Body of pancreas (tissue), 4 donors: ENCODE data around the gene RBL2. TPM values are rescaled to one million over a fixed set of nuclear protein-coding genes. Genes with fewer than 3 reads are reported as not detected.

ENCODE experiments used
- ATAC-seq: fragments of 150-250 bp; one replicate; pipeline ENCODE4 v1.9.1; 2016
- DNase-seq, 4 donors: peaks; one replicate each; pipeline ENCODE4 v3.0.0-alpha.2; 2019
- H3K27ac ChIP-seq, 4 donors: fragments of 200-600 bp; sonication (generic); 1 replicate in 3 of 4; 2 replicates in 1 of 4; pipeline versions ENCODE4 v1.5.1 to v1.6.1; 2016 to 2019; ENCODE audit warnings: mild to moderate bottlenecking in 1 of 4, mixed read lengths in 1 of 4, moderate library complexity in 1 of 4
- H3K27me3 ChIP-seq, 2 donors: fragments of 200-600 bp; sonication (generic); one replicate each; pipeline ENCODE4 v1.6.0; 2016; ENCODE audit warnings: mild to moderate bottlenecking in 1 of 2
- H3K36me3 ChIP-seq, 2 donors: fragments of 200-600 bp; sonication (generic); replicated peaks in 1 of 2; 2 replicates each; pipeline ENCODE4 v1.5.1; 2016; ENCODE audit warnings: low read depth in 2 of 2; ENCODE audit not compliant: insufficient read depth in 1 of 2
- H3K4me1 ChIP-seq: fragments of 200-600 bp; sonication (generic); one replicate; pipeline ENCODE4 v1.6.0; 2016
- H3K4me3 ChIP-seq, 2 donors: fragments of 200-600 bp; sonication (generic); 1 replicate in 1 of 2; 2 replicates in 1 of 2; pipeline ENCODE4 v1.5.1; 2016 to 2019
- H3K9me3 ChIP-seq, 3 donors: fragments of 200-600 bp; sonication (generic); 1 replicate in 2 of 3; 2 replicates in 1 of 3; pipeline ENCODE4 v1.5.1; 2016
- CTCF ChIP-seq, 7 experiments: fragments of 450-650 bp in 4 of 7; fragments of 200-600 bp in 3 of 7; sonication (generic) in 3 of 7; IDR thresholded peaks; one replicate each; pipeline ENCODE4 v1.5.1; 2016 to 2019; ENCODE audit warnings: antibody characterized with exemption in 7 of 7
- POLR2A ChIP-seq, 3 donors: fragments of 450-650 bp; IDR thresholded peaks; one replicate each; pipeline ENCODE4 v1.6.1; 2016; ENCODE audit warnings: antibody characterized with exemption in 3 of 3, mild to moderate bottlenecking in 2 of 3
- WGBS, 2 donors: methylation state at CpG; one replicate each; pipeline ENCODE4 v1.1.5; 2017; 5-methylcytosine and 5-hydroxymethylcytosine counted together
- intact Hi-C: fragments of 100-400 bp; cut with DNase I; formaldehyde crosslinking; loops from one replicate; pipeline ENCODE4 v1.15.1; 2023
- total RNA-seq, 2 donors: library from RNA; depleted of rRNA; stranded (reverse); fragments of >200 nt; gene quantifications; one replicate each; pipeline ENCODE4 v1.1.0, GENCODE V29; 2016

Gene RBL2
- total RNA-seq, 2 donors from 2014 or later = 82.7 to 114 TPM

DNA sequence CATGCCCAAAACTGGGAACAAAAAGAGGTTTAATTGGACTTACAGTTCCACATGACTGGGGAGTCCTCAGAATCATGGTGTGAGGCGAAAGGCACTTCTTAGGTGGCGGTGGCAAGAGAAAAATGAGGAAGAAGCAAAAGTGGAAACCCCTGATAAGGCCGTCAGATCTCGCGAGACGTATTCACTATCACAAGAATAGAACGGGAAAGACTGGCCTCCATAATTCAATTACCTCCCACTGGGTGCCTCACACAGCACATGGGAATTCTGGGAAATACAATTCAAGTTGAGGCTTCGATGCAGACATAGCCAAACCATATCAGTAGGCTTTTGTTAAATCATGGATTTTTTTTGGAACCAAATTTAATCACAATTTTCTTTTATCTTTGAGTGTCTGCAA, 24.4 kb downstream of the RBL2 start:
- Histone ChIP-seq H3K27ac (no peak overlapping the region), H3K4me1 (no peaks in the 10 kb centered on the region), H3K9me3 (no peaks in the 10 kb centered on the region), H3K27me3 (no peaks in the 10 kb centered on the region), H3K4me3 (no peak overlapping the region), H3K36me3 (peaks cover 25 to 44% of the 10 kb centered on the region in 2 donors)
- DNase-seq = no peak
- no peak for ATAC-seq
- TF ChIP-seq POLR2A (IDR thresholded peaks at IDR 0.05) (no peak), CTCF (IDR thresholded peaks at IDR 0.05) (no peak)
- intact Hi-C loops = no loop called here
- 86 to 92% methylated on average over 8 of the region's 8 CpGs for WGBS, 2 donors

DNA sequence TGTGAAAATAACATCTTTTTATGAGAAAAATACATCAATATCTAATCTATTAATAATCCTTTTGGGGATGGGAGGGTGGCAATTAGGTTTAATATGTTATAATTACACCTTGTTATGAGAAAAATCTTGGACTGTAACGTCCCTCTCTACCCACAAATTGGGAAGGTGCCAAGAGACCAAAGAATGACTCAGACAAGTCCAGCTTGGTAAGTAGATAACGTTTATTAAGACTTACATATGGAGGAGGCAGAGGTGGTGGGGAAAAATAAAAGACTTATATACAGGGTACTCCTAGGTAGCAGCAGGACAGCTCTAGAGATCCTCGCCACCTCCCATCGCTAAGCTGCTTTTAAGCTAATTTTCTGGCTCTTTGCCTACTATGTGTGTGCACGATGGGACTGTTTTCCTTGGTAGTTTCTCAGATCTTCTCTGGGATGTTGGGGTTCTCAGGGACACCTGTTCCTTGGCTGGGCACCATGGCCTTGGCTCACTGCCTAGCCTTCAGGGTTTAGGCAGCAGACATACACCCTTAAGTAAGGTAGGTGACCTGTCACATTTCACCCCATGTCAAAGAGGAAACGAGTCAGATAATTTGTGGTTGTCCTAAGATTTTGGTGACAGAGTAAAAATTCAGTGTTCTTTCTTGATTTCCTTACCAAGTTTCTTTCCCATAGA, 31.5 kb downstream of the RBL2 start:
- WGBS, 2 donors = 55 to 58% methylated on average over 6 of the region's 6 CpGs
- H3K4me1 ChIP-seq = peaks cover 9% of the 10 kb centered on the region
- ATAC-seq = peak; percentile 75
- no peak for TF ChIP-seq CTCF (IDR thresholded peaks at IDR 0.05)
- TF ChIP-seq POLR2A (IDR thresholded peaks at IDR 0.05) = no peak
- H3K9me3 ChIP-seq = no peaks in the 10 kb centered on the region
- intact Hi-C loops = no loop called here
- peak; percentile 26 to 47 (median 38) for DNase-seq
- H3K27me3 ChIP-seq = no peaks in the 10 kb centered on the region
- peaks cover 12 to 28% of the 10 kb centered on the region in 2 donors for H3K36me3 ChIP-seq
- peak overlapping the region in 1 of 4 donors; percentile 38 for H3K27ac ChIP-seq
- H3K4me3 ChIP-seq = no peak overlapping the region

DNA sequence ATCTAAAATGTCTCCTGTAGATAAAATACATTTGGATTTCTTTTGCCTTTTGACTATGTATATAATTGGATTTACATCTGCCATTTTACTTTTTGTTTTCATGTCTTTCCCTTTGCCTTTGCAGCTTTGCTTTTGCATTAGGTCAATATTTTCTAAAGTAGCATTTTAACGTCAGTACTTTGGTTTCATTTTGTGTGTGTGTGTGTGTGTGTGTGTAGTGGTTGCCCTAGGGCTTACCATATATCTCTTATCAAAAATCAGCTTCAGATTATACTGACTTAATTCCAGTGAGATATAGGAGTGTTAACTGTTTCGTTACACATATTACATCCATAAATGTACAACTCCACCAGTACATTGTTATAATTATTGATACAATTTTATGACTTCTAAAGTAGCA, 42.6 kb downstream of the RBL2 start:
- H3K4me1 ChIP-seq = no peaks in the 10 kb centered on the region
- no peak overlapping the region for H3K4me3 ChIP-seq
- H3K36me3 ChIP-seq = peaks cover 0 to 30% of the 10 kb centered on the region in 2 donors
- WGBS, 2 donors = 68 to 73% methylated on average over 2 of the region's 2 CpGs
- H3K27me3 ChIP-seq = no peaks in the 10 kb centered on the region
- ATAC-seq = no peak
- no peak overlapping the region for H3K27ac ChIP-seq
- intact Hi-C loops = no loop called here
- no peak for DNase-seq
- no peaks in the 10 kb centered on the region for H3K9me3 ChIP-seq
- TF ChIP-seq POLR2A (IDR thresholded peaks at IDR 0.05) = no peak
- no peak for TF ChIP-seq CTCF (IDR thresholded peaks at IDR 0.05)

- no peak for TF ChIP-seq CTCF (IDR thresholded peaks at IDR 0.05)
- no peak for TF ChIP-seq POLR2A (IDR thresholded peaks at IDR 0.05)
- 87 to 92% methylated on average over 5 of the region's 5 CpGs for WGBS, 2 donors
- Histone ChIP-seq H3K36me3 (peaks cover 0 to 37% of the 10 kb centered on the region in 2 donors), H3K4me3 (no peak overlapping the region), H3K27me3 (no peaks in the 10 kb centered on the region), H3K9me3 (no peaks in the 10 kb centered on the region), H3K4me1 (no peaks in the 10 kb centered on the region), H3K27ac (no peak overlapping the region)
- no peak for DNase-seq
- intact Hi-C loops = no loop called here
- ATAC-seq = no peak
These were observed 44.7 kb downstream of the RBL2 start for GRCh38 chr16:53478965-53479364.

- intact Hi-C loops = no loop called here
- H3K4me3 ChIP-seq = no peak overlapping the region
- no peak overlapping the region for H3K27ac ChIP-seq
- no peaks in the 10 kb centered on the region for H3K4me1 ChIP-seq
- peaks cover 0 to 39% of the 10 kb centered on the region in 2 donors for H3K36me3 ChIP-seq
- WGBS, 2 donors = 81 to 88% methylated on average over 1 of the region's 1 CpG
- H3K9me3 ChIP-seq = no peaks in the 10 kb centered on the region
- H3K27me3 ChIP-seq = no peaks in the 10 kb centered on the region
- DNase-seq (no peak), ATAC-seq (no peak)
- TF ChIP-seq POLR2A (IDR thresholded peaks at IDR 0.05) (no peak), CTCF (IDR thresholded peaks at IDR 0.05) (no peak)
These were observed 46.1 kb downstream of the RBL2 start for GRCh38 chr16:53480394-53480793.
